ENCODE results near the gene SUOX.
"Not testable (repeated sequence)": the region's sequence is repeated elsewhere in the genome, so short reads cannot be mapped to it uniquely, and the experiment has no call there.

The SUOX gene

GRCh38 chr12:55996715-55997534 is at the start of gene SUOX:
Gene SUOX (plus strand): TSS chr12:55997276. CDS start chr12:56002222, 4,946 bp downstream.
- peak; percentile 99 for DNase-seq (ENCODE audit: low spot score)

GRCh38 chr12:55955344-55955743 is 41.7 kb upstream of the SUOX start:
- no peak for DNase-seq (ENCODE audit: low spot score)

- peak; percentile 42 for DNase-seq (ENCODE audit: low spot score)
These were observed 41.1 kb upstream of the SUOX start for GRCh38 chr12:55955800-55956508.

GRCh38 chr12:55957106-55957859 is 39.8 kb upstream of the SUOX start:
- no peak for DNase-seq (ENCODE audit: low spot score)

GRCh38 chr12:55963760-55964159 is 33.3 kb upstream of the SUOX start:
- no peak for DNase-seq (ENCODE audit: low spot score)

GRCh38 chr12:55965240-55965639 is 31.8 kb upstream of the SUOX start:
- no peak for DNase-seq (ENCODE audit: low spot score)

GRCh38 chr12:55965941-55966407 is 31.1 kb upstream of the SUOX start, which contains the start of gene PMEL:
Gene PMEL (minus strand): TSS chr12:55966042. CDS start chr12:55966011, 31 bp downstream.
- DNase-seq (ENCODE audit: low spot score), result peak; percentile 17

- peak; percentile 97 for DNase-seq (ENCODE audit: low spot score)
These were observed 30.4 kb upstream of the SUOX start, which contains the start of gene CDK2 for GRCh38 chr12:55966408-55967281. Gene CDK2 (plus strand): TSS chr12:55966830. CDS start chr12:55967009, 179 bp downstream.

GRCh38 chr12:55969356-55969755 is 27.7 kb upstream of the SUOX start:
- no peak for DNase-seq (ENCODE audit: low spot score)

- no peak for DNase-seq (ENCODE audit: low spot score)
These were observed 26.3 kb upstream of the SUOX start for GRCh38 chr12:55970775-55971174.

- peak; percentile 55 for DNase-seq (ENCODE audit: low spot score)
These were observed 25.0 kb upstream of the SUOX start for GRCh38 chr12:55972042-55972441.

GRCh38 chr12:55972456-55972855 is 24.6 kb upstream of the SUOX start:
- DNase-seq (ENCODE audit: low spot score), result no peak

- DNase-seq (ENCODE audit: low spot score), result no peak
These were observed 24.0 kb upstream of the SUOX start for GRCh38 chr12:55972911-55973598.

GRCh38 chr12:55973599-55974307 is 23.3 kb upstream of the SUOX start, which contains the start of gene RAB5B:
Gene RAB5B (plus strand): TSS chr12:55974078. CDS start chr12:55986961, 12,883 bp downstream.
- DNase-seq (ENCODE audit: low spot score), result peak; percentile 96

- DNase-seq (ENCODE audit: low spot score), result peak; percentile 68
These were observed 22.8 kb upstream of the SUOX start for GRCh38 chr12:55974308-55974730.

GRCh38 chr12:55978393-55978792 is 18.7 kb upstream of the SUOX start:
- no peak for DNase-seq (ENCODE audit: low spot score)

- no peak for DNase-seq (ENCODE audit: low spot score)
These were observed 18.0 kb upstream of the SUOX start for GRCh38 chr12:55979069-55979468.

- DNase-seq (ENCODE audit: low spot score), result not testable (repeated sequence)
These were observed 15.2 kb upstream of the SUOX start for GRCh38 chr12:55981882-55982281.

- DNase-seq (ENCODE audit: low spot score), result no peak
These were observed 14.6 kb upstream of the SUOX start for GRCh38 chr12:55982319-55982936.

All from GM03348 (cell line).